PC-9 (cell line): ENCODE measurements around the gene COL23A1. TPM values are rescaled to one million over a fixed set of nuclear protein-coding genes. Genes with fewer than 3 reads are reported as not detected.

Experiments
- BruUV-seq: library from RNA; stranded (reverse); fragments of 400-500 nt; replicated peaks from 2 replicates; lab custom pipeline; 2021; lab: Mats Ljungman, UMichigan
- CTCF ChIA-PET: fragments of 300-600 bp; sonication (Branson Sonifier 250); formaldehyde crosslinking; loops from one replicate; lab custom pipeline; 2022; ENCODE audit warnings: antibody characterized with exemption; lab: Charles Lee
- POLR2A ChIA-PET: fragments of 300-600 bp; sonication (Branson Sonifier 250); formaldehyde crosslinking; loops from one replicate; lab custom pipeline; 2022; ENCODE audit warnings: antibody characterized with exemption; ENCODE audit not compliant: unreplicated experiment; lab: Charles Lee
- DNase-seq, 2 experiments: peaks; one replicate each; pipeline versions ENCODE4 v3.0.0 to v3.0.0-alpha.2; 2015 to 2022; ENCODE audit warnings: mixed read lengths in 1 of 2
- H2AFZ ChIP-seq: fragments of 200-600 bp; sonication (generic); 2 replicates; pipeline ENCODE4 v1.8.1; 2017; ENCODE audit warnings: antibody characterized with exemption
- H3F3A ChIP-seq: fragments of 200-600 bp; sonication (generic); 2 replicates; pipeline ENCODE4 v1.8.1; 2017; ENCODE audit warnings: antibody characterized with exemption, mild to moderate bottlenecking, low read depth; ENCODE audit not compliant: insufficient read depth
- H3K27ac ChIP-seq: fragments of 200-600 bp; sonication (generic); 2 replicates; pipeline ENCODE4 v1.6.1; 2016; ENCODE audit warnings: mixed run types
- H3K27me3 ChIP-seq: fragments of 200-600 bp; sonication (generic); 2 replicates; pipeline ENCODE4 v1.6.1; 2016; ENCODE audit warnings: low read depth, mixed run types; ENCODE audit not compliant: insufficient read depth
- H3K36me3 ChIP-seq: fragments of 200-600 bp; sonication (generic); 2 replicates; pipeline ENCODE4 v1.6.1; 2016; ENCODE audit warnings: low read depth, mixed run types
- H3K4me1 ChIP-seq: fragments of 200-600 bp; sonication (generic); replicated peaks from 2 replicates; pipeline ENCODE4 v1.6.1; 2016; ENCODE audit warnings: mixed run types; ENCODE audit not compliant: insufficient read depth
- H3K4me2 ChIP-seq: fragments of 200-600 bp; sonication (generic); 2 replicates; pipeline ENCODE4 v1.6.1; 2017; ENCODE audit warnings: mixed run types
- H3K4me3 ChIP-seq: fragments of 200-600 bp; sonication (generic); 2 replicates; pipeline ENCODE4 v1.6.1; 2016; ENCODE audit warnings: mixed run types
- H3K79me2 ChIP-seq: fragments of 200-600 bp; sonication (generic); 2 replicates; pipeline ENCODE4 v1.6.1; 2017; ENCODE audit warnings: low read depth, mixed run types
- H3K9me2 ChIP-seq: fragments of 200-600 bp; sonication (generic); 2 replicates; pipeline ENCODE4 v1.8.1; 2017; ENCODE audit warnings: mild to moderate bottlenecking; ENCODE audit not compliant: insufficient read depth
- H3K9me3 ChIP-seq: fragments of 200-600 bp; sonication (generic); 2 replicates; pipeline ENCODE4 v1.8.1; 2016; ENCODE audit warnings: low read depth; ENCODE audit not compliant: insufficient read depth
- H4K20me1 ChIP-seq: fragments of 200-600 bp; sonication (generic); 2 replicates; pipeline ENCODE4 v1.8.1; 2017; ENCODE audit not compliant: insufficient read depth
- EZH2 ChIP-seq: fragments of 200-600 bp; sonication (generic); IDR thresholded peaks from 2 replicates; pipeline ENCODE4 v1.8.0; 2017; ENCODE audit warnings: antibody characterized with exemption, low read depth
- intact Hi-C: fragments of 100-400 bp; cut with micrococcal nuclease; formaldehyde crosslinking; loops from one replicate; pipeline ENCODE4 v1.10.0; 2022; ENCODE audit not compliant: unreplicated experiment
- total RNA-seq: library from RNA; stranded (reverse); gene quantifications from 2 replicates; pipeline ENCODE4 v1.2.3, GENCODE V29; 2021
- TF ChIP-seq, protein P1 (sequence below): fragments of 200-600 bp; sonication (generic); conservative IDR thresholded peaks from 2 replicates; pipeline ENCODE4 v1.6.1; 2017; ENCODE audit warnings: mixed run types, antibody characterized with exemption, mild to moderate bottlenecking, moderate library complexity

The COL23A1 gene
- total RNA-seq, 1 experiment from 2014 or later: not detected

DNA sequence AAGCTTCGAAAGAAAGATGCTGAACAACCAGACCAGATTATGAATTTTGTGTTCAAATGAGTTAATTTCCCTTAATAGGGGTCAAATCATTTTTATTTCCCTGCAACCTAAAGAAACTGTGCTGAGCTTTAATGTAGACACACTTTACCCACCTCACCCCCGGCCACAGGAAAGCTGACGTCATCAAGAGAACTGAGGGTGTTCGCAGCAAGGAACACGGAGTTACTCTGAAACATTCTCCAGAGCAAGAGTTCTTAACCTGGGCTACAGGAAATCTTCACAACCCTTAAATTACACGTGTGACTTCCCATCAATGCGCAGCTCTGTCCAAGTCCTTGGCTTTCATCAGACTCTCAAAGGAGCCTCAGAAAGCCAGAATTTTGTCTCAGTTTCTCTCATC is 116.3 kb downstream of the COL23A1 start:
- Histone ChIP-seq H3F3A (no peaks in the 10 kb centered on the region), H3K4me1 (no peaks in the 10 kb centered on the region), H3K4me2 (no peak overlapping the region), H3K27ac (no peak overlapping the region), H4K20me1 (no peaks in the 10 kb centered on the region), H2AFZ (no peak overlapping the region), H3K36me3 (no peaks in the 10 kb centered on the region), H3K9me3 (no peaks in the 10 kb centered on the region), H3K27me3 (peaks cover 99% of the 10 kb centered on the region), H3K79me2 (no peaks in the 10 kb centered on the region), H3K4me3 (no peak overlapping the region), H3K9me2 (no peaks in the 10 kb centered on the region)
- BruUV-seq: no TSS peak
- CTCF ChIA-PET: no interaction called here
- no peak for DNase-seq
- TF ChIP-seq, protein P1, sequence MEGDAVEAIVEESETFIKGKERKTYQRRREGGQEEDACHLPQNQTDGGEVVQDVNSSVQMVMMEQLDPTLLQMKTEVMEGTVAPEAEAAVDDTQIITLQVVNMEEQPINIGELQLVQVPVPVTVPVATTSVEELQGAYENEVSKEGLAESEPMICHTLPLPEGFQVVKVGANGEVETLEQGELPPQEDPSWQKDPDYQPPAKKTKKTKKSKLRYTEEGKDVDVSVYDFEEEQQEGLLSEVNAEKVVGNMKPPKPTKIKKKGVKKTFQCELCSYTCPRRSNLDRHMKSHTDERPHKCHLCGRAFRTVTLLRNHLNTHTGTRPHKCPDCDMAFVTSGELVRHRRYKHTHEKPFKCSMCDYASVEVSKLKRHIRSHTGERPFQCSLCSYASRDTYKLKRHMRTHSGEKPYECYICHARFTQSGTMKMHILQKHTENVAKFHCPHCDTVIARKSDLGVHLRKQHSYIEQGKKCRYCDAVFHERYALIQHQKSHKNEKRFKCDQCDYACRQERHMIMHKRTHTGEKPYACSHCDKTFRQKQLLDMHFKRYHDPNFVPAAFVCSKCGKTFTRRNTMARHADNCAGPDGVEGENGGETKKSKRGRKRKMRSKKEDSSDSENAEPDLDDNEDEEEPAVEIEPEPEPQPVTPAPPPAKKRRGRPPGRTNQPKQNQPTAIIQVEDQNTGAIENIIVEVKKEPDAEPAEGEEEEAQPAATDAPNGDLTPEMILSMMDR: no peak
- no peak for TF ChIP-seq EZH2
- intact Hi-C loops: no loop called here
- POLR2A ChIA-PET: no interaction called here

DNA sequence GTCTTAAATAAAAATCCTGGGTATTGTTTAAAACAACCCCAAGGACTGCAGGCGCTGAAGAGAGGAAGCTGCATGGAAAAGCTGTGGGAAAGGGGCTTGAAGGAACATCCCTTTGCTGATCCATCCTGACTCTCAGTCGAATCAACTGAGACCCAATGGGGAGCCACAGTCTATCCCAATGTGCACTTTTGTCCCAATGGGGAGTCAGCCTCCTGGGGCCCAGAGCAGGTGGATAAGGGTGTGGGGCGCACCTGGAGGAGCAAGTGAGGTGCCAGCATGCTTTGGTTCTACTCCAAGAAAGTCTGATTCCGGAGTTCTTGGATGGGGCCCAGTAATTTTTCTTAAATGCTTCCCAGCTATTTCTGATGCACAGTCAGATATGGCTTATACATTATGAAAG is 118.1 kb downstream of the COL23A1 start:
- no peak for DNase-seq
- no peaks in the 10 kb centered on the region for H3K4me1 ChIP-seq
- TF ChIP-seq EZH2: no peak
- TF ChIP-seq, protein P1: no peak
- H3K79me2 ChIP-seq: no peaks in the 10 kb centered on the region
- CTCF ChIA-PET: no interaction called here
- H3K27ac ChIP-seq: no peak overlapping the region
- POLR2A ChIA-PET: no interaction called here
- H4K20me1 ChIP-seq: no peaks in the 10 kb centered on the region
- H3K4me2 ChIP-seq: no peak overlapping the region
- intact Hi-C loops: no loop called here
- H3K36me3 ChIP-seq: no peaks in the 10 kb centered on the region
- no peaks in the 10 kb centered on the region for H3K9me3 ChIP-seq
- no TSS peak for BruUV-seq
- no peak overlapping the region for H3K4me3 ChIP-seq
- no peak overlapping the region for H2AFZ ChIP-seq
- H3K9me2 ChIP-seq: no peaks in the 10 kb centered on the region
- peaks cover 99% of the 10 kb centered on the region for H3K27me3 ChIP-seq
- no peaks in the 10 kb centered on the region for H3F3A ChIP-seq

DNA sequence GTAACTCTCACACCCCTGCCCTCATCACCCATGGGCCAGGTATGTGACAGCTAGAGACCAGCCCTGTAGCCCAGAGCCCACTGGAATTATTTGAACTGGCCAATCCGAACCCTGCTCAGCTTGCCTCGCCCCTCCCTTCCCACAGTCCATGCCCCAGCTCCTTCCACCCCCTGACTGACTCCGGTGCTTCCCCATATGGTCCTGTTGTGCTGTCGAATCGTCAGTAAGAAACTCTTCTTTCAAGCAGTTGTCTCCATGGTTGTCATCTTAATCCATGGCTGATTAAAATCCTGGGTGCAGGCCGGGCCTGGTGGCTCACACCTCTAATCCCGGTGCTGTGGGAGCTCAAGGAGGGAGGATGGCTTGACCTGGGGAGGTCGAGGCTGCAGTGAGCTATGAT is 118.5 kb downstream of the COL23A1 start:
- intact Hi-C loops: no loop called here
- no TSS peak for BruUV-seq
- CTCF ChIA-PET: no interaction called here

More for the DNA sequence above, 118.5 kb downstream of the COL23A1 start:
- H3K27ac ChIP-seq: no peak overlapping the region
- H3K27me3 ChIP-seq: peaks cover 99% of the 10 kb centered on the region
- no peaks in the 10 kb centered on the region for H3K9me2 ChIP-seq
- H4K20me1 ChIP-seq: no peaks in the 10 kb centered on the region
- no peaks in the 10 kb centered on the region for H3K36me3 ChIP-seq
- no peak overlapping the region for H3K4me2 ChIP-seq
- POLR2A ChIA-PET: no interaction called here
- H3K4me3 ChIP-seq: no peak overlapping the region
- TF ChIP-seq EZH2: no peak
- TF ChIP-seq, protein P1: no peak
- no peaks in the 10 kb centered on the region for H3K4me1 ChIP-seq
- no peaks in the 10 kb centered on the region for H3F3A ChIP-seq
- no peaks in the 10 kb centered on the region for H3K9me3 ChIP-seq
- no peak overlapping the region for H2AFZ ChIP-seq
- DNase-seq: no peak
- no peaks in the 10 kb centered on the region for H3K79me2 ChIP-seq
